LNCaP clone FGC (cell line): ENCODE results near the gene PLXNA3.
A peak's percentile ranks its signal among the peaks of the same experiment; 100 is the strongest.

Experiments used
- DNase-seq: peaks from one replicate; pipeline ENCODE4 v3.0.0-alpha.2; 2011; ENCODE audit warnings: low read depth
- H3K4me3 ChIP-seq: 2 replicates; pipeline ENCODE4 v1.5.1; 2011; ENCODE audit warnings: mild to moderate bottlenecking, low read depth, low read length, control low read depth
- CTCF ChIP-seq: IDR thresholded peaks from 2 replicates; pipeline ENCODE4 v1.5.1; 2012; ENCODE audit warnings: mild to moderate bottlenecking; ENCODE audit not compliant: control insufficient read depth, insufficient read depth; ENCODE audit errors: extremely low read depth

The PLXNA3 gene

GRCh38 chrX:154525606-154526490 lies 67.8 kb downstream of the PLXNA3 start:
- DNase-seq: no peak
- no peak for TF ChIP-seq CTCF

GRCh38 chrX:154526901-154527675 lies 69.0 kb downstream of the PLXNA3 start:
- no peak for DNase-seq
- TF ChIP-seq CTCF: peak; percentile 59
- H3K4me3 ChIP-seq: peak overlapping the region; percentile 1; the same call in 1 of the 2 replicates

More at GRCh38 chrX:154525606-154526490, 67.8 kb downstream of the PLXNA3 start:
- H3K4me3 ChIP-seq: no peak overlapping the region
